HT-29 (cell line): ENCODE data around the gene HMOX1. TPM values are rescaled to one million over a fixed set of nuclear protein-coding genes. Genes with fewer than 3 reads are reported as not detected.
A peak's percentile ranks its signal among the peaks of the same experiment; 100 is the strongest.
"Not testable (repeated sequence)": the region's sequence is repeated elsewhere in the genome, so short reads cannot be mapped to it uniquely, and the experiment has no call there.

Source experiments
- DNase-seq: peaks from one replicate; pipeline ENCODE4 v3.0.0-alpha.2; 2015; ENCODE audit warnings: low spot score
- total RNA-seq: library from RNA; depleted of rRNA; stranded (reverse); fragments of >200 nt; shearing (Covaris generic); gene quantifications from 2 replicates; pipeline ENCODE4 v1.2.3, GENCODE V29; 2014

HMOX1 gene
- total RNA-seq, 1 experiment from 2014 or later: 14.9 TPM

GRCh38 chr22:35380013-35380412, 883 bp upstream of the HMOX1 start:
- DNase-seq: no peak

GRCh38 chr22:35381424-35382009, 621 bp downstream of the HMOX1 start:
- DNase-seq: no peak

- DNase-seq: no peak
These were observed 2.8 kb downstream of the HMOX1 start for GRCh38 chr22:35383679-35384071.

- no peak for DNase-seq
These were observed 3.6 kb downstream of the HMOX1 start for GRCh38 chr22:35384527-35384926.

- DNase-seq: no peak
These were observed 4.2 kb downstream of the HMOX1 start for GRCh38 chr22:35384975-35385588.

GRCh38 chr22:35386670-35387288, 5.9 kb downstream of the HMOX1 start:
- no peak for DNase-seq

GRCh38 chr22:35390933-35391332, 10.0 kb downstream of the HMOX1 start:
- no peak for DNase-seq

GRCh38 chr22:35392357-35392756, 11.5 kb downstream of the HMOX1 start:
- DNase-seq: no peak

GRCh38 chr22:35393116-35394010, 12.5 kb downstream of the HMOX1 start:
- no peak for DNase-seq

GRCh38 chr22:35394011-35394312, 13.1 kb downstream of the HMOX1 start:
- no peak for DNase-seq

- no peak for DNase-seq
These were observed 14.1 kb downstream of the HMOX1 start for GRCh38 chr22:35394810-35395563.

GRCh38 chr22:35396622-35397021, 15.7 kb downstream of the HMOX1 start:
- not testable (repeated sequence) for DNase-seq

- no peak for DNase-seq
These were observed 16.4 kb downstream of the HMOX1 start for GRCh38 chr22:35397095-35397904.

GRCh38 chr22:35398591-35398973, 17.7 kb downstream of the HMOX1 start:
- DNase-seq: no peak

- no peak for DNase-seq
These were observed 18.3 kb downstream of the HMOX1 start for GRCh38 chr22:35399114-35399677.

GRCh38 chr22:35399678-35400500, 19.0 kb downstream of the HMOX1 start, which contains the start of gene MCM5:
MCM5 (plus strand) TSS chr22:35400140; CDS start chr22:35400439, 299 bp downstream.
- peak; percentile 91 for DNase-seq

GRCh38 chr22:35400501-35400790, 19.6 kb downstream of the HMOX1 start:
- DNase-seq: no peak

GRCh38 chr22:35401863-35402262, 21.0 kb downstream of the HMOX1 start:
- DNase-seq: no peak

- no peak for DNase-seq
These were observed 22.5 kb downstream of the HMOX1 start for GRCh38 chr22:35403356-35403755.

GRCh38 chr22:35404176-35404575, 23.3 kb downstream of the HMOX1 start:
- DNase-seq: no peak
